Activated CD8-positive, alpha-beta T cell treated with anti-CD3 and anti-CD28 coated beads for 36 hours (primary cell): ENCODE measurements around the gene FBLN1. TPM values are rescaled to one million over a fixed set of nuclear protein-coding genes. Genes with fewer than 3 reads are reported as not detected.

Experiments
- ATAC-seq: fragments of 200-7000 bp; cut with Tn5 transposase; one replicate; pipeline ENCODE4 v1.10.0; 2021; ENCODE audit warnings: mild to moderate bottlenecking, moderate library complexity
- CTCF ChIA-PET: fragments of 350-600 bp; sonication (Branson Sonifier 250); formaldehyde crosslinking; loops from one replicate; lab custom pipeline; 2021; ENCODE audit warnings: antibody characterized with exemption; lab: Charles Lee
- POLR2A ChIA-PET: fragments of 350-600 bp; sonication (Branson Sonifier 250); formaldehyde crosslinking; loops from one replicate; lab custom pipeline; 2021; ENCODE audit warnings: antibody characterized with exemption; lab: Charles Lee
- DNase-seq: peaks from one replicate; pipeline ENCODE4 v3.0.0-alpha.2; 2020
- H3K27ac Mint-ChIP-seq: one replicate; pipeline ENCODE4 v1.8.0; 2021; ENCODE audit warnings: mild to moderate bottlenecking, mixed read lengths
- H3K27me3 Mint-ChIP-seq: one replicate; pipeline ENCODE4 v1.8.0; 2021; ENCODE audit warnings: mixed read lengths
- H3K36me3 Mint-ChIP-seq: one replicate; pipeline ENCODE4 v1.8.0; 2021; ENCODE audit warnings: low read depth, mixed read lengths
- H3K4me1 Mint-ChIP-seq: one replicate; pipeline ENCODE4 v1.8.0; 2021; ENCODE audit warnings: low read depth, mixed read lengths
- H3K4me3 Mint-ChIP-seq: one replicate; pipeline ENCODE4 v1.8.0; 2021; ENCODE audit warnings: mild to moderate bottlenecking, moderate library complexity, mixed read lengths
- H3K9me3 Mint-ChIP-seq: one replicate; pipeline ENCODE4 v1.8.0; 2021; ENCODE audit warnings: mixed read lengths
- intact Hi-C: fragments of 100-400 bp; cut with micrococcal nuclease; formaldehyde crosslinking; loops from one replicate; pipeline ENCODE4 v1.10.0; 2022
- total RNA-seq, 2 experiments: library from RNA; stranded (reverse); gene quantifications; one replicate each; pipeline ENCODE4 v1.2.3, GENCODE V29; 2021
- TF ChIP-seq, protein P1 (sequence below): fragments of 200-600 bp; IDR thresholded peaks from one replicate; pipeline ENCODE4 v1.8.0; 2022; ENCODE audit warnings: antibody characterized with exemption, mild to moderate bottlenecking

Gene FBLN1
- total RNA-seq, 2 experiments from 2014 or later, result 0.56 TPM; not detected in 1

DNA sequence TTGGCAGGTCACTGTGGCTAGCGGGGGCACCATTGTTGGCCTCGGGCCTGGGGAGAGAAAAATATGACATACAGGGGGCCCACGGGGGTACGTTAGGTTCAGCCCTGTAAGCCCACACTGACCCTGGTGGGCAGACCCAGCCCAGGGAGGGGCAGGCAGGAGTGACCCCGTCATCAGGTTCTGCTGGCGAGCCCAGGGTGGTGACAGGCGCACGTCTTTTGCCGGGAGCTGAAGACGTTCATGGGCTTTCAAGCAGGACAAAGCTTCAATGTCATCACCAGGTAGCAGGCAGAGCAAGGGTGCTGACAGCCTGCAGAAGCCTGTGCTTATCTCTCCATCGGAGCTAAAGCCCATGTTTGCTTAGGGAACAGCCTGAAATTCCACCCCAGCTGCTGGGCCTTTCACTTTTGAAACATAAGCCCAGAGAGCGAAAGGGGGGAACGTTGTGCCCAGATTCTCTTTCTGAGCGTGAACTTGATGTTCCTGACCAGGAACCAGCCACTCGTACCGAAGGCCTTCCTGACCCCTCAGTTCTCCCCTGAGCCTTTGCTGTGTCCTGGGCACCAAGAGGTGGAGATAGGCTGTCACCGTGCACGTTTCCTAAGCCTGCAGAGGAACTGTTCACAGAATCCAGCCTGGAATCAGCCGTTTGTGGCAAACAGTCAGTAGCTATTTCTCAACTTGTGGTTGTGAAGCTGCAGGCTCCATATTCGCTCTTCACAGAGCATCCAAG lies 94.9 kb downstream of the FBLN1 start:
- H3K36me3 Mint-ChIP-seq, result no peaks in the 10 kb centered on the region
- H3K27ac Mint-ChIP-seq, result no peak overlapping the region
- no peak overlapping the region for H3K4me3 Mint-ChIP-seq
- DNase-seq (no peak), ATAC-seq (no peak)
- no peaks in the 10 kb centered on the region for H3K4me1 Mint-ChIP-seq
- POLR2A ChIA-PET, result no interaction called here
- intact Hi-C loops, result no loop called here
- CTCF ChIA-PET, result no interaction called here
- TF ChIP-seq, protein P1, sequence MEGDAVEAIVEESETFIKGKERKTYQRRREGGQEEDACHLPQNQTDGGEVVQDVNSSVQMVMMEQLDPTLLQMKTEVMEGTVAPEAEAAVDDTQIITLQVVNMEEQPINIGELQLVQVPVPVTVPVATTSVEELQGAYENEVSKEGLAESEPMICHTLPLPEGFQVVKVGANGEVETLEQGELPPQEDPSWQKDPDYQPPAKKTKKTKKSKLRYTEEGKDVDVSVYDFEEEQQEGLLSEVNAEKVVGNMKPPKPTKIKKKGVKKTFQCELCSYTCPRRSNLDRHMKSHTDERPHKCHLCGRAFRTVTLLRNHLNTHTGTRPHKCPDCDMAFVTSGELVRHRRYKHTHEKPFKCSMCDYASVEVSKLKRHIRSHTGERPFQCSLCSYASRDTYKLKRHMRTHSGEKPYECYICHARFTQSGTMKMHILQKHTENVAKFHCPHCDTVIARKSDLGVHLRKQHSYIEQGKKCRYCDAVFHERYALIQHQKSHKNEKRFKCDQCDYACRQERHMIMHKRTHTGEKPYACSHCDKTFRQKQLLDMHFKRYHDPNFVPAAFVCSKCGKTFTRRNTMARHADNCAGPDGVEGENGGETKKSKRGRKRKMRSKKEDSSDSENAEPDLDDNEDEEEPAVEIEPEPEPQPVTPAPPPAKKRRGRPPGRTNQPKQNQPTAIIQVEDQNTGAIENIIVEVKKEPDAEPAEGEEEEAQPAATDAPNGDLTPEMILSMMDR, result no peak
- H3K27me3 Mint-ChIP-seq, result peaks cover 4% of the 10 kb centered on the region
- H3K9me3 Mint-ChIP-seq, result no peaks in the 10 kb centered on the region

DNA sequence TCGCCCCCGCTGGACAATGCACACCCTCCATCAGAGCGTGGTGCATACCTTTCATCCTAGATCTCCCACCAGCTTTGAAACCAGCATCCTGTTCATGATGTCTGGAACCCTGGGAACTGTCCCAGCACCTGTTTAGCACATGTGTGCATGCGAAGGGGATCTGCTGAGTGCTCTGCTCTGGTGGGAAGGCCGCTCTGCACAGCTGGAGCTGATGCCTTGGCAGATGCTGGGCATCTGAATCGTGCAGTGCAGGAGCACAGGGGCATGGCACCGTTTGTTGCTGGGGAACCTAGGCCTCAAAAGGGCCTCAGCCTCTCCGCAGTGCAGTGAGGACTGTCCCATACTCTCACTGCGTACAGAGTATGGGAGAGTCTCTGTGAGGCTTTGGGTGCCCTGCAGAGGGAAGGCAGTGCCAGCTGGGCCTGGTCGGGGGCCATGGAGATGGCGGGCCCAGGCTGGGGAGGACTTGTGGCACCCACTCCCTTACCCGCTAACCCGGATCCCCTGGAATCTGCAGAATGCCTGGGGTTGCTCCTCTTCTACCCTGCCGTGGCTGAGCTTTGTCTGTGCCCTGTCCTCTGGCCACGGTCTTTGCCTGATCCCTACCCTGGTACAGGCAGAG lies 96.0 kb downstream of the FBLN1 start:
- Mint-ChIP-seq H3K4me1 (no peaks in the 10 kb centered on the region), H3K9me3 (no peaks in the 10 kb centered on the region), H3K27me3 (peaks cover 4% of the 10 kb centered on the region), H3K4me3 (no peak overlapping the region), H3K36me3 (no peaks in the 10 kb centered on the region), H3K27ac (no peak overlapping the region)
- no peak for ATAC-seq
- ChIA-PET CTCF (no interaction called here), POLR2A (no interaction called here)
- intact Hi-C loops, result no loop called here
- DNase-seq, result no peak
- TF ChIP-seq, protein P1, result no peak

DNA sequence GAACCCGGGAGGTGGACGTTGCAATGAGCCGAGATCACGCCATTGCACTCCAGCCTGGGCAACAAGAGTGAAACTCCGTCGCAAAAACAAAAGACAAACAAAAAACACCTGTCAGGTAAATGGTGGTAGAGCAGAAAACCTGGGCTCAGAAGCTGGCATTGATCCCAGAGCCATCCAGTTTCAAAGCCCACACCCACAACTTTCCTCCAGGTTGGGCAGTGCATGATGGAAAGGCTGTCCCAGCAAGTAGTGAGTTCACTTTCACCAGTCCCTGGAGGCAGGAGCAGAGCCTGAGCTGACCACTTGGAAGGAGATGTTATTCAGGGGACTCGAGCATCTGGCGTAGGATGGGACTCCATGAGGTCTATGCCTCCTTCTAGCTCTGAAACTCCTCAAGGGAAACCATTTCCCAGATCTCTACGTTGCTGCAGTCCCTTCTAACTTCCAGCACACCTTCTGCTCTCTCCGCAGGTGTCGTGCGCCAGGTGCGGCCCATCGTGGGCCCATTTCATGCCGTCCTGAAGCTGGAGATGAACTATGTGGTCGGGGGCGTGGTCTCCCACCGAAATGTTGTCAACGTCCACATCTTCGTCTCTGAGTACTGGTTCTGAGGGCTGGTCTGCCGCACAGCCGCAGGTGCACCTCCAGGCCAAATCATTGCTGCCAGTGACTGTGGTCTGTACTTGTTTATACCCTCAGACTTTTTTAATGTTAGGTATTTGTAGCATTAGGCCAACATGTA lies 97.3 kb downstream of the FBLN1 start:
- H3K36me3 Mint-ChIP-seq, result no peaks in the 10 kb centered on the region
- no peak overlapping the region for H3K27ac Mint-ChIP-seq
- no peak for ATAC-seq
- H3K4me1 Mint-ChIP-seq, result no peaks in the 10 kb centered on the region
- DNase-seq, result no peak
- H3K4me3 Mint-ChIP-seq, result no peak overlapping the region
- POLR2A ChIA-PET, result no interaction called here
- peaks cover 2% of the 10 kb centered on the region for H3K27me3 Mint-ChIP-seq
- H3K9me3 Mint-ChIP-seq, result no peaks in the 10 kb centered on the region
- CTCF ChIA-PET, result interaction anchor here (1.0 kb wide), 1 partner anchor 22 kb away, joined by 3 read pairs; no protein-coding TSS in a partner anchor
- TF ChIP-seq, protein P1, result no peak
- intact Hi-C loops, result no loop called here

DNA sequence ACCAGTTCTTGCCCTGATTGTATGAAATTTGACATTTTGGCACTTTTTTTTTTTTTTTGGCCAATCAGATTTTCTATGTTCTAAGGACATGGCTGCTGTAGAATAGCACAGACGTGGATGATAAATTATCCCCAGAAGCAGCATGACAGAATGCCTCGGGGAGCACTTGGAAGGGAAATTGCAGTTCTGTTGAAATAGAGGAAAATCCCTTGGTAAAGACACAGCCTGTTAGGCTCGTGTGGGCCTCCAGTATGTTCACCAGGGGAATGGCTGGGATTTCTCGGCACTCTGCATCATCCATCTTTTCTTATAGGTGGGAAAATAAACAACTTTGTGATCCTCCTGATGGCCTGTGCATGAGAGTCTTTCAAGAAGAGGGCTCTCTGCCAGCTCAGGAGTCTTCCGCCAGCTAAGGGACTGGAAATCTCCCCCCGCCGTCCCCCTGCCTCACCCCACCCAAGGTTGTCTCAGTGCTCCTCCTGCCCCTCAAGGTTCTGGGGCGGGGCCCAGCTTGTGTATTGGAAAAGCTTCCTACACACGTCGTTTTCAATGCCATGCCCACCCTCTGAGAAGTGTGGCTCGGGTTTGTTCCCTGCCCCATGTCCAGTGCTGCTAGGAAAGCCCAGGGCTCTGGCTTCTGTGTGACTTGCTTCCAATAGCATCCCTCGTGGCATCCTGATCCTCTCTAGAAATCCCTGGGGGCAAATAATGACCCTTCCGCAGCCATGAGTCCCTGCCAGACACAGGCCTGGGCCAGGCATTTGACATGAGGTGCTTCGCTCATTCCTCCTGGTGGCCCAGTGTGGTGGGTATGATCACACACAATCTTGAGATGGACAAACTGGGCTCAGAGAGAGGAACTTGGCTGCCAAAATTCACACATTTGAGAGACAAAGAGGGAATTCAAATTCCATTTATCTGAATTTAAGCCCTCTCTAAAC lies 98.4 kb downstream of the FBLN1 start:
- no peak overlapping the region for H3K4me3 Mint-ChIP-seq
- ATAC-seq, result no peak
- DNase-seq, result no peak
- intact Hi-C loops, result no loop called here
- H3K36me3 Mint-ChIP-seq, result no peaks in the 10 kb centered on the region
- ChIA-PET POLR2A (no interaction called here), CTCF (interaction anchor here (1.0 kb wide), 1 partner anchor 23 kb away, joined by 3 read pairs; no protein-coding TSS in a partner anchor)
- no peak overlapping the region for H3K27ac Mint-ChIP-seq
- TF ChIP-seq, protein P1, result no peak
- no peaks in the 10 kb centered on the region for H3K9me3 Mint-ChIP-seq
- peaks cover 2% of the 10 kb centered on the region for H3K27me3 Mint-ChIP-seq
- no peaks in the 10 kb centered on the region for H3K4me1 Mint-ChIP-seq
